ENCODE measurements around the gene CREBBP.

The CREBBP gene

GRCh38 chr16:3761375-3762106 is 119.0 kb downstream of the CREBBP start:
- DNase-seq: no peak

- no peak for DNase-seq
Measured at GRCh38 chr16:3760518-3760917, 120.0 kb downstream of the CREBBP start.

GRCh38 chr16:3759736-3760135 is 120.8 kb downstream of the CREBBP start:
- DNase-seq: no peak

GRCh38 chr16:3756113-3756512 is 124.4 kb downstream of the CREBBP start:
- no peak for DNase-seq

- DNase-seq: no peak
Measured at GRCh38 chr16:3755249-3755648, 125.3 kb downstream of the CREBBP start.

GRCh38 chr16:3754772-3755171 is 125.7 kb downstream of the CREBBP start:
- DNase-seq: no peak

- no peak for DNase-seq
Measured at GRCh38 chr16:3754081-3754703, 126.3 kb downstream of the CREBBP start.

GRCh38 chr16:3752984-3753383 is 127.5 kb downstream of the CREBBP start:
- no peak for DNase-seq

- DNase-seq: no peak
Measured at GRCh38 chr16:3751878-3752277, 128.6 kb downstream of the CREBBP start.

- no peak for DNase-seq
Measured at GRCh38 chr16:3748307-3748706, 132.2 kb downstream of the CREBBP start.

GRCh38 chr16:3745751-3746355 is 134.7 kb downstream of the CREBBP start:
- DNase-seq: no peak

- no peak for DNase-seq
Measured at GRCh38 chr16:3744018-3744417, 136.5 kb downstream of the CREBBP start.

GRCh38 chr16:3740934-3741333 is 139.6 kb downstream of the CREBBP start:
- no peak for DNase-seq

- no peak for DNase-seq
Measured at GRCh38 chr16:3740186-3740585, 140.3 kb downstream of the CREBBP start.

- no peak for DNase-seq
Measured at GRCh38 chr16:3739636-3740035, 140.9 kb downstream of the CREBBP start.

GRCh38 chr16:3738541-3738940 is 142.0 kb downstream of the CREBBP start:
- no peak for DNase-seq

GRCh38 chr16:3738128-3738527 is 142.4 kb downstream of the CREBBP start:
- no peak for DNase-seq

GRCh38 chr16:3737181-3737580 is 143.3 kb downstream of the CREBBP start:
- no peak for DNase-seq

- DNase-seq: no peak
Measured at GRCh38 chr16:3736116-3736515, 144.4 kb downstream of the CREBBP start.

GRCh38 chr16:3735541-3735940 is 145.0 kb downstream of the CREBBP start:
- DNase-seq: no peak

- no peak for DNase-seq
Measured at GRCh38 chr16:3734758-3735221, 145.7 kb downstream of the CREBBP start.

- no peak for DNase-seq
Measured at GRCh38 chr16:3734084-3734757, 146.3 kb downstream of the CREBBP start.

- DNase-seq: no peak
Measured at GRCh38 chr16:3732171-3732570, 148.3 kb downstream of the CREBBP start.

Measured in stimulated activated CD4-positive, alpha-beta T cell treated with anti-CD3 and anti-CD28 coated beads, Interleukin-15, amount 100 ng/mL, for 24 hours (primary cell).